ENCODE data around the gene SHF.

- TF ChIP-seq POLR2A (IDR thresholded peaks at IDR 0.05), result no peak
- no peak for TF ChIP-seq CTCF (IDR thresholded peaks at IDR 0.05)
These were observed 47.1 kb downstream of the SHF start for GRCh38 chr15:45140557-45141250.
